Activated naive CD8-positive, alpha-beta T cell treated with anti-CD3 and anti-CD28 coated beads, Interleukin-2, amount 10 ng/mL, durations not matched to agents 7 days and 5 days (primary cell): ENCODE data around the gene DCAF11. TPM values are rescaled to one million over a fixed set of nuclear protein-coding genes. Genes with fewer than 3 reads are reported as not detected.
A peak's percentile ranks its signal among the peaks of the same experiment; 100 is the strongest.
"Not testable (repeated sequence)": the region's sequence is repeated elsewhere in the genome, so short reads cannot be mapped to it uniquely, and the experiment has no call there.

Experiments
- ATAC-seq: fragments of 150-1000 bp; cut with Tn5 transposase; one replicate; pipeline ENCODE4 v1.10.0; 2021; ENCODE audit warnings: low read depth, moderate library complexity
- POLR2A ChIA-PET: fragments of 350-600 bp; sonication (Branson Sonifier 250); formaldehyde crosslinking; loops from one replicate; lab custom pipeline; 2021; ENCODE audit warnings: antibody characterized with exemption; lab: Charles Lee
- DNase-seq: peaks from one replicate; pipeline ENCODE4 v3.0.0; 2021
- H3K27ac Mint-ChIP-seq: one replicate; pipeline ENCODE4 v1.8.0; 2022; ENCODE audit warnings: mild to moderate bottlenecking, mixed read lengths
- H3K27me3 Mint-ChIP-seq: one replicate; pipeline ENCODE4 v1.8.0; 2022; ENCODE audit warnings: mild to moderate bottlenecking, moderate library complexity, mixed read lengths
- H3K36me3 Mint-ChIP-seq: one replicate; pipeline ENCODE4 v1.8.0; 2021; ENCODE audit warnings: mild to moderate bottlenecking, mixed read lengths
- H3K4me1 Mint-ChIP-seq: one replicate; pipeline ENCODE4 v1.8.0; 2021; ENCODE audit warnings: mixed read lengths
- H3K4me3 Mint-ChIP-seq: one replicate; pipeline ENCODE4 v1.8.0; 2022; ENCODE audit warnings: mild to moderate bottlenecking, moderate library complexity, mixed read lengths
- H3K9me3 Mint-ChIP-seq: one replicate; pipeline ENCODE4 v1.8.0; 2021; ENCODE audit warnings: mixed read lengths
- total RNA-seq, 2 experiments: library from RNA; stranded (reverse); gene quantifications; one replicate each; pipeline ENCODE4 v1.2.3, GENCODE V29; 2021

Gene DCAF11
- total RNA-seq, 2 experiments from 2014 or later, result 100 to 105 TPM

- H3K27ac Mint-ChIP-seq, result peak overlapping the region; percentile 37
- POLR2A ChIA-PET, result interaction anchor here (1.2 to 7.0 kb wide), 3 partner anchors 12 to 30 kb away, joined by 4 to 116 read pairs (median 4); partner anchors contain the start of genes PCK2 and PSME1
- not testable (repeated sequence) for H3K4me3 Mint-ChIP-seq, H3K9me3 Mint-ChIP-seq, H3K27me3 Mint-ChIP-seq, ATAC-seq, DNase-seq
- H3K36me3 Mint-ChIP-seq, result peaks cover 32% of the 10 kb centered on the region
- H3K4me1 Mint-ChIP-seq, result peaks cover 30% of the 10 kb centered on the region
These were observed 8.9 kb upstream of the DCAF11 start for GRCh38 chr14:24105609-24106239.

GRCh38 chr14:24106672-24107271, 7.8 kb upstream of the DCAF11 start:
- Mint-ChIP-seq H3K4me3 (no peak overlapping the region), H3K27ac (peak overlapping the region; percentile 13), H3K9me3 (no peaks in the 10 kb centered on the region), H3K36me3 (peaks cover 30% of the 10 kb centered on the region), H3K27me3 (no peaks in the 10 kb centered on the region), H3K4me1 (peaks cover 32% of the 10 kb centered on the region)
- no peak for ATAC-seq
- POLR2A ChIA-PET, result interaction anchor here (1.2 to 7.0 kb wide), 5 partner anchors 13 to 54 kb away, joined by 3 to 116 read pairs (median 8); partner anchors contain the start of genes EMC9, IRF9 and PCK2
- no peak for DNase-seq

GRCh38 chr14:24108336-24108874, 6.2 kb upstream of the DCAF11 start:
- ATAC-seq (peak; percentile 35), DNase-seq (no peak)
- Mint-ChIP-seq H3K4me1 (peaks cover 31% of the 10 kb centered on the region), H3K27me3 (no peaks in the 10 kb centered on the region), H3K36me3 (peaks cover 18% of the 10 kb centered on the region), H3K27ac (peak overlapping the region; percentile 96), H3K4me3 (peak overlapping the region; percentile 60), H3K9me3 (no peaks in the 10 kb centered on the region)
- POLR2A ChIA-PET, result interaction anchor here (0.6 to 7.0 kb wide), 11 partner anchors 15 to 87 kb away, joined by 3 to 116 read pairs (median 11); partner anchors contain the start of genes EMC9, IRF9, PCK2 and PSME1

DNA sequence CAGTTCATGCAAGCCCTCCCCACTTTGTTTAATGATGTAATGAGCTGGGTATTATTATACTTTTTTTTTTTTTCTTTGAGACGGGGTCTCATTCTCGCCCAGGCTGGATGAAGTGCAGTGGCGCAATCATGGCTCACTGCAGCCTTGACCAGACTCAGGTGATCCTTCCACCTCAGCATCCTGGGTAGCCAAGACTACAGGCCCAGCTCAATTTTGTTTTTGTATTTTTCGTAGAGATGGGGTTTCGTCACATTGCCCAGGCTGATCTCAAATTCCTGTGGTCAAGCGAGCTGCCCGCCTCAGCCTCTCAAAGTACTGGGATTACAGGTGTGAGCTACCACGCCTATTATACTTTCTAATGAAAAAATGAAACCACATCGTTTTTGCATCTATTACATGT, 4.5 kb upstream of the DCAF11 start:
- POLR2A ChIA-PET, result interaction anchor here (0.7 to 7.0 kb wide), 11 partner anchors 16 to 86 kb away, joined by 3 to 116 read pairs (median 6); partner anchors contain the start of genes EMC9, IPO4, IRF9 and PCK2
- Mint-ChIP-seq H3K27ac (no peak overlapping the region), H3K9me3 (no peaks in the 10 kb centered on the region)

DNA sequence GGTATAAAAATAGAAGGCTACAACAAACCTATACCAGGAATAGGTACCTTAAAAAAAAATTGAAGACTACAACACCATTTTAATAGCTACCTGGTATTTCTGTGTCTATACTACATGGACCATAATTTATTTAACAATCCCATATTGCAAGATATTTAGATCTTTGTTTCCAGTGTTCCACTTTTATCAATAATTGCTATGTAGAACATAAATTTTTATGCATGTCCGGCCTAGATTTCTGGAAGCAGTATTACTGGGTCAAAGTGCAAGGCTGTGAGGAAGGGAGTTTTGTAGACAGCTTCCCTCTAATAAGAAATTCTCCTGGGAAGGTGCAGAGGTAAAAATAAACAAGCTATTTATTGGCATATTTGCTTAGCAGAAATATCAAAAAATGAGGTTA, 4.1 kb upstream of the DCAF11 start:
- Mint-ChIP-seq H3K27ac (no peak overlapping the region), H3K4me1 (peaks cover 31% of the 10 kb centered on the region)

More for the DNA sequence above, 4.5 kb upstream of the DCAF11 start:
- Mint-ChIP-seq H3K4me3 (no peak overlapping the region), H3K4me1 (peaks cover 31% of the 10 kb centered on the region), H3K27me3 (no peaks in the 10 kb centered on the region), H3K36me3 (peaks cover 5% of the 10 kb centered on the region)
- no peak for ATAC-seq
- DNase-seq, result no peak

DNA sequence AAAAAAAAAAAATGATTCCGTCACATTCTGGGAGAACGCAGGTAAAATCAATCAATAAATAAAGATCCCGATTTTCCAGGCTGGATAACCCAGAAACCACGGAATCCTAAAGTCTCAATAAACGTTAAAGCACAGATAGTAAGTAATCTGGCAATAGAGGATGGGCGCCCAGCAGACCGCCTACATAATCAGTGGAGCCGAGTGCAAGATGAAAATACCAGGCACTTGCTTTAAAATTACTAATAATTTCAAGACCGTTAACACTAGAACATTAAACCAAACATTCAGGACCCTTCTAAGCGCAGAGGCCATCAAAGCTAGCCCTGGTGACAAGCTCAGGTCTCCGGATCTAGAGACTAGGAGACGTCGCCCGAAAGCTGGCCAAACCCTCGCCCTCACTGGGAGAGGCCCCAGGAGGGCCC, 1.2 kb upstream of the DCAF11 start:
- Mint-ChIP-seq H3K4me1 (peaks cover 30% of the 10 kb centered on the region), H3K36me3 (peaks cover 23% of the 10 kb centered on the region), H3K27ac (peak overlapping the region; percentile 99), H3K4me3 (peak overlapping the region; percentile 99), H3K9me3 (no peaks in the 10 kb centered on the region), H3K27me3 (no peaks in the 10 kb centered on the region)
- POLR2A ChIA-PET, result interaction anchor here (1.0 to 8.3 kb wide), 23 partner anchors 10 to 219 kb away, joined by 3 to 176 read pairs (median 7); partner anchors contain the start of genes CARMIL3, CHMP4A, DHRS1 and DHRS4L2
- ATAC-seq, result no peak
- DNase-seq, result no peak

More for the DNA sequence above, 4.1 kb upstream of the DCAF11 start:
- Mint-ChIP-seq H3K4me3 (no peak overlapping the region), H3K9me3 (no peaks in the 10 kb centered on the region), H3K27me3 (no peaks in the 10 kb centered on the region), H3K36me3 (peaks cover 7% of the 10 kb centered on the region)
- DNase-seq (no peak), ATAC-seq (no peak)
- POLR2A ChIA-PET, result interaction anchor here (1.0 to 7.0 kb wide), 9 partner anchors 17 to 78 kb away, joined by 3 to 116 read pairs (median 17); partner anchors contain the start of genes EMC9, IPO4, IRF9 and PCK2

DNA sequence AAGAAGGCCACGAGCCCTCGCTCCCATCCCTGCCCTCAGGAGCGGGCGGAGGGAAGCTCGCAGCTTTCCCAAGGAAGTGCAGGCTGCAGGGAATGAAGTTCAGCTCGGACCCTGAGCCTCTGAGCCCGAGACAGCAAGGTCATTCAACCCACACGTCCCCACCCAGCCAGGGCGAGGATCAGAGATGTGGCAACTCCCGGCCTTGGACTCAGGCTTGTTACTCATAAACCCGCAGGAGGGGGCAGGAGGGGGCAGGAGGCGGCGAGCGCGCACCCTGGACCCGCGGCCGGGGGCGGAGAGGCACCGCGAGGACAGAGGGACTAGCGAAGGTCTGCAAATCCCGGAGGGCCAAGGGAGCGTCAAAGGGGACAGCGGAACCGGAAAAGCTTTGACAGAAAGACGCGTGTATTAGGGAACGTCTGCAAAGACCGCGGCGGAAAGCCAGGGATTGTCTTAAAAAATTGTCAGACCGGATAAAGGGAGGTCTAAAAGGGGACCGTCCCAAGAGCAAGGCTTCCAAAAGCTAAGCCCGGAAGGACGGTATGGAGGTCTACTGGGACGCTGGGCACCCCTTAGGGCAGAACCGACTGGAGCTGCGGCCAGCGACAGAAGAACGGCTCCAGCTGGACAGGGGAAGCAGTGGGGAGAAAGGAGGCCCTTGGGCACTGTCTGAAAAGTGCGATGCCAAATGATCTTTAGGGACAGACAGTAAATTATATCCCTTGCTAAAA, 611 bp upstream of the DCAF11 start:
- Mint-ChIP-seq H3K27me3 (no peaks in the 10 kb centered on the region), H3K36me3 (peaks cover 29% of the 10 kb centered on the region), H3K27ac (peak overlapping the region; percentile 99), H3K4me1 (peaks cover 28% of the 10 kb centered on the region), H3K4me3 (peak overlapping the region; percentile 99), H3K9me3 (no peaks in the 10 kb centered on the region)
- POLR2A ChIA-PET, result interaction anchor here (0.8 to 8.3 kb wide), 36 partner anchors 10 to 317 kb away, joined by 3 to 176 read pairs (median 6); partner anchors contain the start of genes CARMIL3, CHMP4A, DHRS1 and DHRS4L2
- ATAC-seq (peak; percentile 31), DNase-seq (peak; percentile 83)

- peaks cover 23% of the 10 kb centered on the region for H3K4me1 Mint-ChIP-seq
- DNase-seq (no peak), ATAC-seq (no peak)
- H3K4me3 Mint-ChIP-seq, result peak overlapping the region; percentile 99
- no peaks in the 10 kb centered on the region for H3K9me3 Mint-ChIP-seq
- POLR2A ChIA-PET, result interaction anchor here (1.0 to 8.3 kb wide), 17 partner anchors 10 to 795 kb away, joined by 3 to 176 read pairs (median 10); partner anchors contain the start of genes CHMP4A, EMC9, FITM1 and IRF9
- no peaks in the 10 kb centered on the region for H3K27me3 Mint-ChIP-seq
- H3K36me3 Mint-ChIP-seq, result peaks cover 29% of the 10 kb centered on the region
- H3K27ac Mint-ChIP-seq, result peak overlapping the region; percentile 99
These were observed 998 bp downstream of the DCAF11 start for GRCh38 chr14:24115422-24116127.

DNA sequence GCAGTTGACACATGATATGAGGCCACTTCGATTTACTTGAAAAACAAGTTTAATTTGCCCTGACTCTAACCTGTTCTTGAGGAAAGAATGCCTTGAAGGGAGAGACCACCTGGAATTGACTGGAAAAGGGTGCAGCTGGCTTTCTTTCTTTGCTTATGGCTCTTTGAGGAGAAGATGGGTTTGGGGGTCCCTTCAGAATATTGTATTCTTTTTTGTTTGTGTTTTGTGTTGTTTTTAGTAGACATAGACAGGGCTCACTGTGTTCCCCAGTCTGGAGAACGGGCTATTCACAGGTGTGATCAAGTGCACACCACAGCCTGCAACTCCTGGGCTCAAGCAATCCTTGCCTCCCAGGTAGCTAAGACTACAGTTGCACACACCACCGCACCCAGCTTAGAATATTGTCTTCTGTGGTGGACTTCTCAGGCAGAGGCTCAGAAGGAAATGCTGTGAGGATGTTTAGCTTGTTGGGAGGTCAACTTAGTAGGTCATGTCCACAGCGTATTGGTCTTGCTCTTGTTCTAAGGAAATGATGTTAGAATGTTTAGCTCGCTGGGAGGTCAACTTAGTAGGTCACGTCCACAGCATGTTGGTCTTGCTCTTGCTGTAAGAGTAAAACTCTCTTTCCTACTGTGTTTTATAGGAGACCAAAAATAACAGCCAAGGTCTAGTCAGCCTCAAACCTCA, 1.7 kb downstream of the DCAF11 start:
- H3K36me3 Mint-ChIP-seq, result peaks cover 30% of the 10 kb centered on the region
- no peak for DNase-seq
- ATAC-seq, result no peak
- peak overlapping the region; percentile 99 for H3K27ac Mint-ChIP-seq
- peak overlapping the region; percentile 99 for H3K4me3 Mint-ChIP-seq
- no peaks in the 10 kb centered on the region for H3K9me3 Mint-ChIP-seq
- POLR2A ChIA-PET, result interaction anchor here (0.6 to 8.3 kb wide), 9 partner anchors 9 to 244 kb away, joined by 3 to 176 read pairs (median 51); partner anchors contain the start of genes EMC9, FITM1, IRF9 and PCK2
- H3K4me1 Mint-ChIP-seq, result peaks cover 19% of the 10 kb centered on the region
- H3K27me3 Mint-ChIP-seq, result no peaks in the 10 kb centered on the region

GRCh38 chr14:24117179-24117578, 2.6 kb downstream of the DCAF11 start:
- Mint-ChIP-seq H3K27me3 (no peaks in the 10 kb centered on the region), H3K27ac (no peak overlapping the region)

GRCh38 chr14:24119691-24120090, 5.1 kb downstream of the DCAF11 start:
- Mint-ChIP-seq H3K27me3 (no peaks in the 10 kb centered on the region), H3K9me3 (no peaks in the 10 kb centered on the region), H3K4me1 (peaks cover 19% of the 10 kb centered on the region), H3K27ac (no peak overlapping the region), H3K4me3 (no peak overlapping the region), H3K36me3 (peaks cover 45% of the 10 kb centered on the region)
- POLR2A ChIA-PET, result interaction anchor here (0.9 to 8.3 kb wide), 2 partner anchors 18 to 111 kb away, joined by 4 to 176 read pairs; partner anchors contain the start of genes EMC9 and PSME1
- ATAC-seq (no peak), DNase-seq (no peak)

More at GRCh38 chr14:24117179-24117578, 2.6 kb downstream of the DCAF11 start:
- POLR2A ChIA-PET, result interaction anchor here (0.8 to 8.3 kb wide), 6 partner anchors 8 to 44 kb away, joined by 3 to 176 read pairs (median 77); partner anchors contain the start of genes EMC9, FITM1, IRF9 and PCK2
- Mint-ChIP-seq H3K4me1 (peaks cover 19% of the 10 kb centered on the region), H3K4me3 (no peak overlapping the region), H3K9me3 (no peaks in the 10 kb centered on the region), H3K36me3 (peaks cover 32% of the 10 kb centered on the region)
- DNase-seq (no peak), ATAC-seq (no peak)
